OCI-LY7 (cell line): ENCODE measurements around the gene CDC123. TPM values are rescaled to one million over a fixed set of nuclear protein-coding genes. Genes with fewer than 3 reads are reported as not detected.

Experiments used
- BruUV-seq: library from RNA; stranded (reverse); fragments of 400-500 nt; replicated peaks from 2 replicates; lab custom pipeline; 2021; lab: Mats Ljungman, UMichigan
- CTCF ChIA-PET: fragments of 300-600 bp; sonication (Branson Sonifier 250); formaldehyde crosslinking; loops from one replicate; lab custom pipeline; 2022; ENCODE audit warnings: antibody characterized with exemption; ENCODE audit not compliant: unreplicated experiment; lab: Charles Lee
- POLR2A ChIA-PET: fragments of 300-600 bp; sonication (Branson Sonifier 250); formaldehyde crosslinking; loops from one replicate; lab custom pipeline; 2022; ENCODE audit warnings: antibody characterized with exemption; lab: Charles Lee
- DNase-seq: peaks from one replicate; pipeline ENCODE4 v3.0.0-alpha.2; 2015; ENCODE audit warnings: low spot score
- H2AFZ ChIP-seq: fragments of 200-600 bp; sonication (generic), shearing (Covaris generic); 2 replicates; pipeline ENCODE4 v1.6.1; 2014; ENCODE audit warnings: mild to moderate bottlenecking, antibody characterized with exemption, low read length, moderate library complexity
- H3K27ac ChIP-seq: fragments of 200-600 bp; sonication (generic); 2 replicates; pipeline ENCODE4 v1.5.1; 2014; ENCODE audit warnings: mixed run types, low read depth, mild to moderate bottlenecking, moderate library complexity, low read length, inconsistent platforms; ENCODE audit not compliant: poor library complexity, severe bottlenecking
- H3K36me3 ChIP-seq: fragments of 200-600 bp; sonication (generic); 2 replicates; pipeline ENCODE4 v1.6.1; 2014; ENCODE audit warnings: mild to moderate bottlenecking, antibody characterized with exemption, low read length, moderate library complexity, mixed read lengths; ENCODE audit not compliant: insufficient read depth
- H3K4me1 ChIP-seq: fragments of 200-600 bp; sonication (generic); 2 replicates; pipeline ENCODE4 v1.5.1; 2014; ENCODE audit warnings: mild to moderate bottlenecking, low read length; ENCODE audit not compliant: insufficient read depth, poor library complexity, severe bottlenecking
- H3K4me2 ChIP-seq: fragments of 200-600 bp; sonication (generic); 2 replicates; pipeline ENCODE4 v1.6.1; 2014; ENCODE audit warnings: mild to moderate bottlenecking, low read length
- H3K4me3 ChIP-seq: fragments of 200-600 bp; sonication (generic); 2 replicates; pipeline ENCODE4 v1.5.1; 2014; ENCODE audit warnings: mild to moderate bottlenecking, low read depth, low read length; ENCODE audit not compliant: poor library complexity, severe bottlenecking
- H3K79me2 ChIP-seq: fragments of 200-600 bp; sonication (generic); 2 replicates; pipeline ENCODE4 v1.6.1; 2016; ENCODE audit warnings: low read depth, mild to moderate bottlenecking, low read length, moderate library complexity, mixed read lengths; ENCODE audit not compliant: insufficient read depth
- H3K9me2 ChIP-seq: fragments of 200-600 bp; sonication (generic); 2 replicates; pipeline ENCODE4 v1.6.1; 2016; ENCODE audit warnings: mild to moderate bottlenecking, low read length, mixed read lengths; ENCODE audit not compliant: insufficient read depth
- H3K9me3 ChIP-seq: fragments of 200-600 bp; sonication (generic); 2 replicates; pipeline ENCODE4 v1.6.1; 2014; ENCODE audit warnings: mild to moderate bottlenecking, mixed run types, low read length, mixed read lengths
- H4K20me1 ChIP-seq: fragments of 200-600 bp; sonication (generic); 2 replicates; pipeline ENCODE4 v1.6.1; 2014; ENCODE audit warnings: mild to moderate bottlenecking, antibody characterized with exemption, low read length, moderate library complexity, mixed read lengths; ENCODE audit not compliant: insufficient read depth
- EZH2phosphoT487 ChIP-seq: fragments of 200-600 bp; sonication (generic); IDR thresholded peaks from 2 replicates; pipeline ENCODE4 v1.6.1; 2018; ENCODE audit warnings: low read depth, borderline replicate concordance, mild to moderate bottlenecking, mixed run types, antibody characterized with exemption, low read length, moderate library complexity, mixed read lengths
- intact Hi-C: fragments of 100-400 bp; cut with micrococcal nuclease; formaldehyde crosslinking; loops from one replicate; pipeline ENCODE4 v1.10.0; 2022; ENCODE audit not compliant: unreplicated experiment
- total RNA-seq, 2 experiments: library from RNA; depleted of rRNA in 1 of 2; stranded (reverse); fragments of >200 nt in 1 of 2; shearing (Covaris generic) in 1 of 2; gene quantifications; 2 replicates each; pipeline ENCODE4 v1.2.3, GENCODE V29; 2014 to 2022
- TF ChIP-seq, protein P1 (sequence below): fragments of 200-600 bp; sonication (generic); conservative IDR thresholded peaks from 2 replicates; pipeline ENCODE4 v1.5.1; 2014; ENCODE audit warnings: mild to moderate bottlenecking, antibody characterized with exemption, low read length, moderate library complexity, mixed read lengths

The CDC123 gene
- total RNA-seq, 2 experiments from 2014 or later = 128 to 168 TPM

DNA sequence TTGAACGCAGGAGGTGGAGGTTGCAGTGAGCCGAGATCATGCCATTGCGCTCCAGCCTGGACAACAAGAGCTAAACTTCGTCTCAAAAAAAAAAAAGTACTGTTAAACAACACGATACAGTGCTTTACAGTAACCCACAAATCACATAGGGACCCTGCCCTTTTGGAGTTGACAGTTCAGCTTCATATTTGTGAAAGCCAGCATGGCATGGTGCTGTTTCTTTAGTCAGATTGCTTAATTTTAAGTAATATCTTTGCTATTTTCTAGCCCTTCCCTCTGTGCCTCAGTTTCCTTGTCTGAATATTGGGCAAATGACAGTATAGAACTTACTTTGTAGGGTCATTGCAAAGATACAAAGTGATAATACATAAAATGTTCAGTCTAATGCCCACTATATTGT lies 4.9 kb downstream of the CDC123 start:
- H3K9me3 ChIP-seq = no peaks in the 10 kb centered on the region
- CTCF ChIA-PET = no interaction called here
- no peak for DNase-seq
- peaks cover 20% of the 10 kb centered on the region; the same call in 1 of the 2 replicates for H4K20me1 ChIP-seq
- TF ChIP-seq, protein P1, sequence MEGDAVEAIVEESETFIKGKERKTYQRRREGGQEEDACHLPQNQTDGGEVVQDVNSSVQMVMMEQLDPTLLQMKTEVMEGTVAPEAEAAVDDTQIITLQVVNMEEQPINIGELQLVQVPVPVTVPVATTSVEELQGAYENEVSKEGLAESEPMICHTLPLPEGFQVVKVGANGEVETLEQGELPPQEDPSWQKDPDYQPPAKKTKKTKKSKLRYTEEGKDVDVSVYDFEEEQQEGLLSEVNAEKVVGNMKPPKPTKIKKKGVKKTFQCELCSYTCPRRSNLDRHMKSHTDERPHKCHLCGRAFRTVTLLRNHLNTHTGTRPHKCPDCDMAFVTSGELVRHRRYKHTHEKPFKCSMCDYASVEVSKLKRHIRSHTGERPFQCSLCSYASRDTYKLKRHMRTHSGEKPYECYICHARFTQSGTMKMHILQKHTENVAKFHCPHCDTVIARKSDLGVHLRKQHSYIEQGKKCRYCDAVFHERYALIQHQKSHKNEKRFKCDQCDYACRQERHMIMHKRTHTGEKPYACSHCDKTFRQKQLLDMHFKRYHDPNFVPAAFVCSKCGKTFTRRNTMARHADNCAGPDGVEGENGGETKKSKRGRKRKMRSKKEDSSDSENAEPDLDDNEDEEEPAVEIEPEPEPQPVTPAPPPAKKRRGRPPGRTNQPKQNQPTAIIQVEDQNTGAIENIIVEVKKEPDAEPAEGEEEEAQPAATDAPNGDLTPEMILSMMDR = no peak
- no peak for TF ChIP-seq EZH2phosphoT487
- peaks cover 80% of the 10 kb centered on the region for H3K36me3 ChIP-seq
- H3K4me1 ChIP-seq = peaks cover 12% of the 10 kb centered on the region
- no peak overlapping the region for H3K4me2 ChIP-seq
- POLR2A ChIA-PET = interaction anchor here (0.6 to 1.3 kb wide), 4 partner anchors 64 to 530 kb away, joined by 3 to 4 read pairs (median 4); no protein-coding TSS in a partner anchor
- no TSS peak for BruUV-seq
- peaks cover 91% of the 10 kb centered on the region for H3K79me2 ChIP-seq
- no peaks in the 10 kb centered on the region for H3K9me2 ChIP-seq
- no peak overlapping the region for H3K4me3 ChIP-seq
- intact Hi-C loops = no loop called here
- H3K27ac ChIP-seq = no peak overlapping the region
- H2AFZ ChIP-seq = no peak overlapping the region

DNA sequence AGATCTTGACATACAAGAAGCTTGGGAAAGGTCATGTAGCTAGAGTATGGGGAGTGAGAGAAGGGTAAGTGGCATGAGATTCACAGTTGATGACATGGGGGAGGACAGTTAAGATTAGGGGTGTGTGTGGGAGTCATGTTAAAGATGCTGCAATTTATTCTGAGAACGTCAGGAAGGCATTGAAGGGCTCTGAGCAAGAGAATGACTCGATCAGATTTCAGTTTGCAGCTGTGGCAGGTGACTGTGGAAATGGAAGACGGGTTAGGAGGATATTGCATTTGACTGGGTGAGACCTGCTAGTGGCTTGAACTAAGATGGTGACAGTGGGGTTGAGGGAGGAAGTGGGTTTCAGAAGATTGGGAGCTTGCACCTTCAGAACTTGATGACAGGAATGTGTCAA lies 5.6 kb downstream of the CDC123 start:
- BruUV-seq = no TSS peak
- Histone ChIP-seq H2AFZ (no peak overlapping the region), H3K4me2 (no peak overlapping the region), H3K36me3 (peaks cover 87% of the 10 kb centered on the region), H3K9me2 (no peaks in the 10 kb centered on the region), H3K79me2 (peaks cover 92% of the 10 kb centered on the region), H3K4me3 (no peak overlapping the region), H4K20me1 (peaks cover 20% of the 10 kb centered on the region; the same call in 1 of the 2 replicates), H3K9me3 (no peaks in the 10 kb centered on the region), H3K27ac (no peak overlapping the region), H3K4me1 (peaks cover 12% of the 10 kb centered on the region)
- no peak for DNase-seq
- POLR2A ChIA-PET = no interaction called here
- CTCF ChIA-PET = no interaction called here
- intact Hi-C loops = no loop called here
- TF ChIP-seq, protein P1 = no peak
- no peak for TF ChIP-seq EZH2phosphoT487

DNA sequence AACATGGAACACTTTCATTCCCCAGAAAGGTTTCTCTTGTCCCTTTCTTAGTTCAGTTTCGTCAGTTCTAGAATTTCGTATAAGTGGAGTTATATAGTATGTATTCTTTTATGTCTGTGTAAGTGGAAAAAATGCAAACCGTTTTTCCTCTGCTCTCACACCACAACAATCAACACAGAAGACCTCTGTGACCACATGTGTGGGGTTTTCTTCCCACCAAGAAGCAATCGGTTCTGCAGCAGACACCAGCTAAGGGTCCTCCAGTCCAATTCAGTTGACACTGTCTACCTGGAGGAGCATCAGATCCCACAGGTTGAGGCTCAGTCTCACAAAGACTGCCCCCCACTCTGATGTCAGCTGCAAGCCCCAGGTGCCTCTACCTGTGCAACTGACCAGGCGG lies 6.2 kb downstream of the CDC123 start:
- H3K9me2 ChIP-seq = no peaks in the 10 kb centered on the region
- intact Hi-C loops = no loop called here
- no peak overlapping the region for H3K4me2 ChIP-seq
- POLR2A ChIA-PET = no interaction called here
- H3K79me2 ChIP-seq = peaks cover 91% of the 10 kb centered on the region
- CTCF ChIA-PET = no interaction called here
- peaks cover 14% of the 10 kb centered on the region; the same call in 1 of the 2 replicates for H4K20me1 ChIP-seq
- no peak for DNase-seq
- no TSS peak for BruUV-seq
- H3K36me3 ChIP-seq = peaks cover 94% of the 10 kb centered on the region
- no peak for TF ChIP-seq EZH2phosphoT487
- TF ChIP-seq, protein P1 = no peak
- no peak overlapping the region for H3K4me3 ChIP-seq
- no peak overlapping the region for H2AFZ ChIP-seq
- H3K9me3 ChIP-seq = no peaks in the 10 kb centered on the region
- peaks cover 12% of the 10 kb centered on the region for H3K4me1 ChIP-seq
- no peak overlapping the region for H3K27ac ChIP-seq
